Myocyte (in vitro differentiated cells): ENCODE data around the gene SUSD2. TPM values are rescaled to one million over a fixed set of nuclear protein-coding genes. Genes with fewer than 3 reads are reported as not detected.

ENCODE experiments used
- DNase-seq: peaks from one replicate; pipeline ENCODE4 v3.0.0-alpha.2; 2012; ENCODE audit warnings: low read depth
- total RNA-seq: library from RNA; depleted of rRNA; stranded (reverse); fragments of >200 nt; gene quantifications from 2 replicates; pipeline ENCODE4 v1.2.3, GENCODE V29; 2014

SUSD2 gene
- total RNA-seq, 1 donor from 2014 or later = 0.13 TPM

- no peak for DNase-seq
These were observed 27.9 kb upstream of the SUSD2 start for GRCh38 chr22:24153353-24153752.

GRCh38 chr22:24153959-24154358 lies 27.3 kb upstream of the SUSD2 start:
- DNase-seq = no peak

- DNase-seq = no peak
These were observed 26.5 kb upstream of the SUSD2 start for GRCh38 chr22:24154826-24155225.

- DNase-seq = peak; percentile 87
These were observed 25.6 kb upstream of the SUSD2 start for GRCh38 chr22:24155627-24156140.

GRCh38 chr22:24156141-24156912 lies 25.0 kb upstream of the SUSD2 start:
- DNase-seq = peak; percentile 31

- peak; percentile 76 for DNase-seq
These were observed 24.1 kb upstream of the SUSD2 start for GRCh38 chr22:24156913-24157821.

- DNase-seq = peak; percentile 77
These were observed 23.5 kb upstream of the SUSD2 start for GRCh38 chr22:24157822-24158135.

- no peak for DNase-seq
These were observed 21.6 kb upstream of the SUSD2 start for GRCh38 chr22:24159650-24160049.

GRCh38 chr22:24160546-24160945 lies 20.7 kb upstream of the SUSD2 start:
- no peak for DNase-seq

GRCh38 chr22:24161485-24161884 lies 19.8 kb upstream of the SUSD2 start:
- DNase-seq = no peak

GRCh38 chr22:24161909-24162308 lies 19.4 kb upstream of the SUSD2 start:
- DNase-seq = peak; percentile 53

- no peak for DNase-seq
These were observed 18.9 kb upstream of the SUSD2 start for GRCh38 chr22:24162436-24162835.

GRCh38 chr22:24164243-24164642 lies 17.0 kb upstream of the SUSD2 start:
- no peak for DNase-seq

GRCh38 chr22:24164940-24165339 lies 16.3 kb upstream of the SUSD2 start:
- no peak for DNase-seq

GRCh38 chr22:24165673-24166072 lies 15.6 kb upstream of the SUSD2 start:
- DNase-seq = no peak

GRCh38 chr22:24166811-24167210 lies 14.5 kb upstream of the SUSD2 start:
- no peak for DNase-seq

- no peak for DNase-seq
These were observed 11.7 kb upstream of the SUSD2 start for GRCh38 chr22:24169439-24170058.

- no peak for DNase-seq
These were observed 11.1 kb upstream of the SUSD2 start for GRCh38 chr22:24170188-24170587.

GRCh38 chr22:24170632-24171031 lies 10.7 kb upstream of the SUSD2 start:
- DNase-seq = no peak

- DNase-seq = no peak
These were observed 9.5 kb upstream of the SUSD2 start for GRCh38 chr22:24171822-24172221.

GRCh38 chr22:24175160-24175808 lies 6.0 kb upstream of the SUSD2 start:
- DNase-seq = peak; percentile 89
